ENCODE measurements around the gene LINGO1. TPM values are rescaled to one million over a fixed set of nuclear protein-coding genes. Genes with fewer than 3 reads are reported as not detected.

LINGO1 gene, protein sequence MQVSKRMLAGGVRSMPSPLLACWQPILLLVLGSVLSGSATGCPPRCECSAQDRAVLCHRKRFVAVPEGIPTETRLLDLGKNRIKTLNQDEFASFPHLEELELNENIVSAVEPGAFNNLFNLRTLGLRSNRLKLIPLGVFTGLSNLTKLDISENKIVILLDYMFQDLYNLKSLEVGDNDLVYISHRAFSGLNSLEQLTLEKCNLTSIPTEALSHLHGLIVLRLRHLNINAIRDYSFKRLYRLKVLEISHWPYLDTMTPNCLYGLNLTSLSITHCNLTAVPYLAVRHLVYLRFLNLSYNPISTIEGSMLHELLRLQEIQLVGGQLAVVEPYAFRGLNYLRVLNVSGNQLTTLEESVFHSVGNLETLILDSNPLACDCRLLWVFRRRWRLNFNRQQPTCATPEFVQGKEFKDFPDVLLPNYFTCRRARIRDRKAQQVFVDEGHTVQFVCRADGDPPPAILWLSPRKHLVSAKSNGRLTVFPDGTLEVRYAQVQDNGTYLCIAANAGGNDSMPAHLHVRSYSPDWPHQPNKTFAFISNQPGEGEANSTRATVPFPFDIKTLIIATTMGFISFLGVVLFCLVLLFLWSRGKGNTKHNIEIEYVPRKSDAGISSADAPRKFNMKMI
- total RNA-seq = not detected

DNA sequence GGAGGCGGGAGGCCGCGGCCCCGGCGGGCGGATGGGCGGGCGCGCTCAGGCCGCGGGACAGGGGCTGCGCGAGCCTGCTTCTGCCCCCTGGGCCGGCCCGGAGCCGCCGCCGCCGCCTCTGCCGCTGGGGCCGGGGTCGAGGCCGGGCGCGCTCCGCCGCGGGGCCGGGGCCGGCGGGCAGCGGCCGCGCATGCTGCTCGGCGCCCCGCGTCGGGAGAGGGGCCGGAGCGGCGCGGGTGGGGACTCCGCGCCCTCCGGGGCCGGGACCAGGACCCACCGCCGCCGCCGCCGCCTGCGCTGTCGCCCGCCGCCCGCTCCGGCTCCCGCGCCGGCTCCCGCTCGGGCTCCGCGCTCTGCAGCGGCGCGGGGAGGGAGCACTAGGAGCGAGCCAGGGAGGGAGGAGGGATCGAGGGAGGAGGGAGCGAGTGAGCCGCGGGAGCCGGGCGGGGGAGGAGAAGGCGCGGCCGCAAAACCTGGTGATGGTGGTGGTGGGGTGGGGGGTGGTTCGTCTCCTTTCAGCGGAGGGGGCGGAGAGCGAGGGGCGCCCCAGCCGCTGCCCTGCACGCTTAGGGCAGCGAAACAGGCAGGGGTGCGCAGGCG is at the start of gene LINGO1:
Gene LINGO1 (minus strand): TSS at position 379 of the 600 bp plus-strand sequence. CDS start 597 bp downstream, outside the sequence.

Other genes starting within 250 kb of the LINGO1 start
- 10 to 100 TPM; 21.5 to 28.1 TPM for gene PEAK1, start 212.8 kb downstream of the LINGO1 start, total RNA-seq
- 10 to 100 TPM; 54.2 to 57.0 TPM for gene HMG20A, start 212.0 kb downstream of the LINGO1 start, total RNA-seq